Kidney (tissue), 14 donors: ENCODE measurements around the gene VPS35L. TPM values are rescaled to one million over a fixed set of nuclear protein-coding genes. Genes with fewer than 3 reads are reported as not detected.

Experiments
- DNase-seq, 5 donors: peaks; one replicate each; pipeline ENCODE4 v3.0.0-alpha.2; 2013 to 2020
- FAIRE-seq: peaks from 2 replicates; lab custom pipeline; 2012; peaks lifted over from hg19 to GRCh38; lab: Jason Lieb, UNC
- H3K27ac ChIP-seq, 2 donors: one replicate each; pipeline ENCODE4 v1.7.0; 2013; ENCODE audit warnings: low read depth in 2 of 2, low read length in 2 of 2, inconsistent platforms in 1 of 2
- H3K27me3 ChIP-seq: one replicate; pipeline ENCODE4 v1.7.1; 2013; ENCODE audit warnings: low read length, inconsistent platforms; ENCODE audit not compliant: control insufficient read depth, insufficient read depth
- H3K36me3 ChIP-seq, 3 donors: one replicate each; pipeline versions ENCODE4 v1.7.0 to v1.7.1; 2013; ENCODE audit warnings: low read length in 3 of 3, control low read depth in 1 of 3, inconsistent platforms in 1 of 3; ENCODE audit not compliant: insufficient read depth in 3 of 3, control insufficient read depth in 2 of 3
- H3K4me1 ChIP-seq, 3 donors: one replicate each; pipeline versions ENCODE4 v1.7.0 to v1.7.1; 2013; ENCODE audit warnings: low read length in 3 of 3, inconsistent platforms in 1 of 3, low read depth in 1 of 3; ENCODE audit not compliant: control insufficient read depth in 2 of 3, insufficient read depth in 2 of 3
- H3K4me3 ChIP-seq, 3 donors: one replicate each; pipeline versions ENCODE4 v1.7.0 to v1.8.1; 2013; ENCODE audit warnings: low read length in 3 of 3, control low read depth in 1 of 3, inconsistent platforms in 1 of 3
- H3K9ac ChIP-seq, 3 donors: one replicate each; pipeline versions ENCODE4 v1.7.0 to v1.7.1; 2013; ENCODE audit warnings: low read length in 3 of 3, control low read depth in 1 of 3, inconsistent platforms in 1 of 3
- H3K9me3 ChIP-seq, 3 donors: one replicate each; pipeline versions ENCODE4 v1.7.0 to v1.7.1; 2013; ENCODE audit warnings: low read length in 3 of 3, control low read depth in 1 of 3, inconsistent platforms in 1 of 3; ENCODE audit not compliant: control insufficient read depth in 2 of 3, insufficient read depth in 1 of 3
- CTCF ChIP-seq: IDR thresholded peaks from 3 replicates; pipeline ENCODE4 v1.5.1; 2012; ENCODE audit warnings: mild to moderate bottlenecking, moderate library complexity, borderline replicate concordance; ENCODE audit not compliant: insufficient read depth; ENCODE audit errors: extremely low read depth
- intact Hi-C: fragments of 100-400 bp; cut with DNase I; formaldehyde crosslinking; loops from one replicate; pipeline ENCODE4 v1.11.1; 2022
- polyA plus RNA-seq: library from polyadenylated mRNA; stranded (reverse); fragments of 350-450 nt; fragmentation: Illumina TruSeq; extraction: RNeasy Lipid Tissue Mini Kit (QIAGEN cat#74804); gene quantifications from one replicate; pipeline ENCODE4 v1.2.3, GENCODE V29; 2014; ENCODE audit warnings: low read depth, low replicate concordance; ENCODE audit not compliant: insufficient read depth
- total RNA-seq: library from RNA; stranded (reverse); fragmentation: NEBNext Ultra II Directional; extraction: Animal tissue kit (Norgen Biotek cat#: 25700); gene quantifications from one replicate; pipeline ENCODE4 v1.2.1, GENCODE V29; 2021
- donor health status: control.
- donor health status: control.
- donor health status: control.
- donor health status: control.
- donor health status: control.
- donor health status: DM: yes; HTN: yes; CAD: no.
- donor health status: Normal renal cell carcinoma (clear cell type).

The VPS35L gene
- total and polyA plus RNA-seq, 2 donors from 2014 or later = 42.4 to 63.5 TPM

- peak overlapping the region; percentile 2 to 64 for H3K27ac ChIP-seq
These were observed 193.1 kb downstream of the VPS35L start for GRCh38 chr16:19748389-19749168.

GRCh38 chr16:19749571-19750080 lies 194.1 kb downstream of the VPS35L start:
- H3K9ac ChIP-seq = no peak overlapping the region
- FAIRE-seq = no peak
- intact Hi-C loops = no loop called here
- no peaks in the 10 kb centered on the region for H3K9me3 ChIP-seq
- peak overlapping the region; percentile 26 to 64 for H3K27ac ChIP-seq
- TF ChIP-seq CTCF = no peak
- no peaks in the 10 kb centered on the region for H3K36me3 ChIP-seq
- peaks cover 18 to 25% (median 22%) of the 10 kb centered on the region in 3 donors for H3K4me1 ChIP-seq
- H3K27me3 ChIP-seq = no peaks in the 10 kb centered on the region
- no peak for DNase-seq
- H3K4me3 ChIP-seq = no peak overlapping the region

More at GRCh38 chr16:19748389-19749168, 193.1 kb downstream of the VPS35L start:
- no peaks in the 10 kb centered on the region for H3K27me3 ChIP-seq
- FAIRE-seq (peak; percentile 47), DNase-seq (peak in 2 of 5 donors; percentile 76 to 84)
- no peaks in the 10 kb centered on the region for H3K36me3 ChIP-seq
- H3K4me3 ChIP-seq = peak overlapping the region in 2 of 3 donors; percentile 7 to 9
- H3K4me1 ChIP-seq = peaks cover 14 to 25% (median 22%) of the 10 kb centered on the region in 3 donors
- H3K9ac ChIP-seq = peak overlapping the region in 1 of 3 donors; percentile 31
- no peak for TF ChIP-seq CTCF
- H3K9me3 ChIP-seq = no peaks in the 10 kb centered on the region
- intact Hi-C loops = no loop called here

Other genes with a start within 250 kb of the VPS35L start
- gene TMC5, start 137.8 kb upstream of the VPS35L start, total RNA-seq = 6.6 TPM
- gene TMC5, start 137.8 kb upstream of the VPS35L start, polyA plus RNA-seq = 1.0 TPM
- gene GDE1, start 33.6 kb upstream of the VPS35L start, total RNA-seq = 48.2 TPM
- 54.7 TPM for gene GDE1, start 33.6 kb upstream of the VPS35L start, polyA plus RNA-seq
- 14.5 TPM for gene CCP110, start 31.8 kb upstream of the VPS35L start, total RNA-seq
- gene CCP110, start 31.8 kb upstream of the VPS35L start, polyA plus RNA-seq = 3.5 TPM
- 17.9 TPM for gene KNOP1, start 162.5 kb downstream of the VPS35L start, total RNA-seq
- gene KNOP1, start 162.5 kb downstream of the VPS35L start, polyA plus RNA-seq = 10.2 TPM
- 38.1 TPM for gene IQCK, start 162.6 kb downstream of the VPS35L start, total RNA-seq
- gene IQCK, start 162.6 kb downstream of the VPS35L start, polyA plus RNA-seq = 35.4 TPM